ENCODE measurements around the gene SIRT4. TPM values are rescaled to one million over a fixed set of nuclear protein-coding genes. Genes with fewer than 3 reads are reported as not detected.

SIRT4 gene
- total and polyA plus RNA-seq, 2 of the 13 experiments (the other 11 are each of a cell fraction or from before 2014, with no cell fraction given): 3.4 to 5.8 TPM

- TF ChIP-seq ZNF740 (CRISPR knock-in tag; IDR thresholded peaks at IDR 0.05) (no peak), ZNF18 (CRISPR knock-in tag; IDR thresholded peaks at IDR 0.05; ENCODE audit: insufficient replicate concordance) (no peak), ZBTB10 (CRISPR knock-in tag; IDR thresholded peaks at IDR 0.05; ENCODE audit: borderline replicate concordance) (no peak), NFRKB (IDR thresholded peaks at IDR 0.05) (no peak), SP140L (CRISPR knock-in tag; IDR thresholded peaks at IDR 0.05; ENCODE audit: borderline replicate concordance) (no peak), ZNF597 (CRISPR knock-in tag; IDR thresholded peaks at IDR 0.05) (no peak), ZNF598 (CRISPR knock-in tag; IDR thresholded peaks at IDR 0.05; ENCODE audit: borderline replicate concordance) (no peak), MTA3 (CRISPR knock-in tag; IDR thresholded peaks at IDR 0.05) (no peak), ZNF124 (CRISPR knock-in tag; IDR thresholded peaks at IDR 0.05) (no peak), KMT2B (CRISPR knock-in tag; IDR thresholded peaks at IDR 0.05) (peak; percentile 19; the same call in 1 of the 2 replicates), GMEB2 (CRISPR knock-in tag; IDR thresholded peaks at IDR 0.05; ENCODE audit: low read depth) (no peak), CAMTA2 (CRISPR knock-in tag; IDR thresholded peaks at IDR 0.05; ENCODE audit: borderline replicate concordance) (no peak), SSRP1 (CRISPR knock-in tag; IDR thresholded peaks at IDR 0.05) (no peak), ARID5B (CRISPR knock-in tag; IDR thresholded peaks at IDR 0.05) (peak; percentile 57), POLR2AphosphoS2 (IDR thresholded peaks at IDR 0.05; ENCODE audit: low read depth, low read length) (no peak), ZNF572 (CRISPR knock-in tag; IDR thresholded peaks at IDR 0.05) (no peak), ZNF17 (CRISPR knock-in tag; IDR thresholded peaks at IDR 0.05) (no peak)
Observed at GRCh38 chr12:120265473-120266179, 36.5 kb upstream of the SIRT4 start, which contains the start of gene PXN (continued).

All from HepG2 (cell line).